DND-41 (cell line): ENCODE data around the gene COL6A2.
"Not testable (repeated sequence)": the region's sequence is repeated elsewhere in the genome, so short reads cannot be mapped to it uniquely, and the experiment has no call there.

Experiments
- ATAC-seq: fragments of 200-7000 bp; cut with Tn5 transposase; 3 replicates; pipeline ENCODE4 v1.9.1; 2021; ENCODE audit warnings: low read depth; ENCODE audit not compliant: insufficient read depth
- DNase-seq: peaks from one replicate; pipeline ENCODE4 v3.0.0-alpha.2; 2020
- H2AFZ ChIP-seq: 2 replicates; pipeline ENCODE4 v1.6.0; 2012; ENCODE audit warnings: low read depth, low read length
- H3K27ac ChIP-seq: 2 replicates; pipeline ENCODE4 v1.5.1; 2012; ENCODE audit warnings: low read length, inconsistent platforms
- H3K27me3 ChIP-seq: fragments of 200-600 bp; sonication (generic); 2 replicates; pipeline ENCODE4 v1.6.0; 2012; ENCODE audit warnings: low read length, mild to moderate bottlenecking, inconsistent platforms; ENCODE audit not compliant: insufficient read depth, poor library complexity
- H3K36me3 ChIP-seq: 2 replicates; pipeline ENCODE4 v1.5.1; 2012; ENCODE audit warnings: low read length, inconsistent platforms; ENCODE audit not compliant: insufficient read depth
- H3K4me1 ChIP-seq: 2 replicates; pipeline ENCODE4 v1.5.1; 2012; ENCODE audit warnings: mild to moderate bottlenecking, low read length; ENCODE audit not compliant: insufficient read depth
- H3K4me2 ChIP-seq: 2 replicates; pipeline ENCODE4 v1.6.0; 2012; ENCODE audit warnings: mild to moderate bottlenecking, moderate library complexity, low read length, inconsistent platforms; ENCODE audit not compliant: insufficient read depth
- H3K4me3 ChIP-seq, 2 experiments: fragments of 200-600 bp in 1 of 2; shearing (Covaris generic) in 1 of 2; 2 replicates each; pipeline ENCODE4 v1.5.1; 2012 to 2016; ENCODE audit warnings: inconsistent platforms in 2 of 2, low read length in 2 of 2, mild to moderate bottlenecking in 2 of 2, low read depth in 1 of 2, moderate library complexity in 1 of 2
- H3K79me2 ChIP-seq: 2 replicates; pipeline ENCODE4 v1.6.0; 2012; ENCODE audit warnings: low read length, inconsistent platforms; ENCODE audit not compliant: insufficient read depth
- H3K9ac ChIP-seq: 2 replicates; pipeline ENCODE4 v1.6.0; 2012; ENCODE audit warnings: low read depth, mild to moderate bottlenecking, inconsistent platforms, low read length, moderate library complexity
- H3K9me3 ChIP-seq: 2 replicates; pipeline ENCODE4 v1.5.1; 2012; ENCODE audit warnings: low read length, moderate library complexity, mild to moderate bottlenecking, inconsistent platforms; ENCODE audit not compliant: insufficient read depth, severe bottlenecking
- H4K20me1 ChIP-seq: 2 replicates; pipeline ENCODE4 v1.6.0; 2012; ENCODE audit warnings: low read length; ENCODE audit not compliant: insufficient read depth
- EZH2 ChIP-seq: IDR thresholded peaks from 3 replicates; pipeline ENCODE4 v1.6.1; 2012; ENCODE audit warnings: borderline replicate concordance, low read depth, mild to moderate bottlenecking, moderate library complexity, low read length, inconsistent platforms; ENCODE audit not compliant: severe bottlenecking
- TF ChIP-seq, protein P1 (sequence below): IDR thresholded peaks from 2 replicates; pipeline ENCODE4 v1.5.1; 2012; ENCODE audit warnings: borderline replicate concordance, low read length, moderate library complexity, mild to moderate bottlenecking; ENCODE audit not compliant: poor library complexity, severe bottlenecking; ENCODE audit errors: extremely low read depth

COL6A2 gene

DNA sequence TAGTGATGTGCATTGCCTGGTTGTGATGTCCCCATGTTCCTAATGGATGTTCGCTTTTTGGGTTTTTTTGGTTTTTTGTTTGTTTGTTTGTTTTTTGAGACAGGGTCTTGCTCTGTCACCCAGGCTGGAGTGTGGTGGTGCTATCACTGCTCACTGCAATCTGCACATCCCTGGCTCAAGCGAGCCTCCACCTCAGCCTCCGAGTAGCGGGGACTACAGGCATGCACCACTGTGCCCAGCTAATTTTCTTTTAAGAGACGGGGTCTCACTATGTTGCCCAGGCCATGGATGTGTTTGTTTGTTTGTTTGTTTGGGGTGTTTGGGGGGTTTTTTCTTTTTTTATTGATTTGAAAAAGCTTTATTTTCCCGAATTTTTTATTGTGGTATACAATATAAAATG lies 2.1 kb downstream of the COL6A2 start:
- no peaks in the 10 kb centered on the region for H3K36me3 ChIP-seq
- ATAC-seq (no peak), DNase-seq (no peak)
- H3K4me2 ChIP-seq, result no peak overlapping the region
- no peaks in the 10 kb centered on the region for H3K79me2 ChIP-seq
- H3K9ac ChIP-seq, result no peak overlapping the region
- H3K4me1 ChIP-seq, result no peaks in the 10 kb centered on the region
- no peak overlapping the region for H3K4me3 ChIP-seq
- no peaks in the 10 kb centered on the region for H3K27me3 ChIP-seq
- H3K9me3 ChIP-seq, result peaks cover 3% of the 10 kb centered on the region
- no peaks in the 10 kb centered on the region for H4K20me1 ChIP-seq
- no peak overlapping the region for H2AFZ ChIP-seq
- TF ChIP-seq, protein P1, sequence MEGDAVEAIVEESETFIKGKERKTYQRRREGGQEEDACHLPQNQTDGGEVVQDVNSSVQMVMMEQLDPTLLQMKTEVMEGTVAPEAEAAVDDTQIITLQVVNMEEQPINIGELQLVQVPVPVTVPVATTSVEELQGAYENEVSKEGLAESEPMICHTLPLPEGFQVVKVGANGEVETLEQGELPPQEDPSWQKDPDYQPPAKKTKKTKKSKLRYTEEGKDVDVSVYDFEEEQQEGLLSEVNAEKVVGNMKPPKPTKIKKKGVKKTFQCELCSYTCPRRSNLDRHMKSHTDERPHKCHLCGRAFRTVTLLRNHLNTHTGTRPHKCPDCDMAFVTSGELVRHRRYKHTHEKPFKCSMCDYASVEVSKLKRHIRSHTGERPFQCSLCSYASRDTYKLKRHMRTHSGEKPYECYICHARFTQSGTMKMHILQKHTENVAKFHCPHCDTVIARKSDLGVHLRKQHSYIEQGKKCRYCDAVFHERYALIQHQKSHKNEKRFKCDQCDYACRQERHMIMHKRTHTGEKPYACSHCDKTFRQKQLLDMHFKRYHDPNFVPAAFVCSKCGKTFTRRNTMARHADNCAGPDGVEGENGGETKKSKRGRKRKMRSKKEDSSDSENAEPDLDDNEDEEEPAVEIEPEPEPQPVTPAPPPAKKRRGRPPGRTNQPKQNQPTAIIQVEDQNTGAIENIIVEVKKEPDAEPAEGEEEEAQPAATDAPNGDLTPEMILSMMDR, result no peak
- no peak for TF ChIP-seq EZH2
- no peak overlapping the region for H3K27ac ChIP-seq

DNA sequence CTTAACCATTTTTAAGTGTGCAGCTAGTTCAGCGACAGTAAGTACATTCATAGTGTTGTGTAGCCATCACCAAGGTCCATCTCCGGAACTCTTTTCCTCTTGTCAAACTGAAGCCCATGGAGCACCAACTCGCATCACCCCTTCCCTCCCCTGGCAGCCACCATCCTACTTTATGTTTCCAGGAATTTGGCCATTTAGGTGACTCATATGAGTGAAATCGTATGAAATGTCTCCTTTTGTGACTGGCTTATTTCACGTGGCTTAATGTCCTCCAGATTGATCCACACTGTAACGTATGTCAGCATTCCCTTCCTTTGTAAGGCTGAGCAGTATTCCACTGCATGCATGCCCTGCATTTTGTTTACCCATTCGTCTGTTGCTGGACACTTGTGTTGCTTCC lies 2.5 kb downstream of the COL6A2 start:
- H4K20me1 ChIP-seq, result no peaks in the 10 kb centered on the region
- no peaks in the 10 kb centered on the region for H3K4me1 ChIP-seq
- H2AFZ ChIP-seq, result no peak overlapping the region
- DNase-seq (no peak), ATAC-seq (no peak)
- H3K9me3 ChIP-seq, result peaks cover 3% of the 10 kb centered on the region
- H3K36me3 ChIP-seq, result no peaks in the 10 kb centered on the region
- TF ChIP-seq, protein P1, result no peak
- TF ChIP-seq EZH2, result no peak
- H3K79me2 ChIP-seq, result no peaks in the 10 kb centered on the region
- no peak overlapping the region for H3K4me3 ChIP-seq
- H3K9ac ChIP-seq, result no peak overlapping the region
- no peak overlapping the region for H3K4me2 ChIP-seq
- H3K27ac ChIP-seq, result no peak overlapping the region
- H3K27me3 ChIP-seq, result no peaks in the 10 kb centered on the region

DNA sequence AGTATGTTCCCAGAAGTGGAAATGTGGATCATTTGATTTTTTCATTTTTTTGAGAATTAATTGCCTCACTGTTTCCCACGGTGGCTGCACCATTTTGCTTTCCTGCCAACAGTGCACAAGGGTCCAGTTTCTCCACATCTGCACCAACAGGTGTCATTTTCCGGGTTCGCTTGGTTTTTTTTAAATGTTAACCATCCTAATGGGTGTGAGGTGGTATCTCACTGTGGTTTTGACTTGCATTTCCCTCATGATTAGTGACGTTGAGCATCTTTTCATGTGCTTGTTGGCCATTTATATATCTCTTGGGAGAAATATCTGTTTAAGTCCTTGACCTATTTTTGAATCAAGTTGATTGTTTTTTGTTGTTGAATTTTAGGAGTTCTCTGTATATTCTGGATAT lies 3.0 kb downstream of the COL6A2 start:
- Histone ChIP-seq H3K27me3 (no peaks in the 10 kb centered on the region), H3K36me3 (no peaks in the 10 kb centered on the region), H3K9me3 (peaks cover 3% of the 10 kb centered on the region), H3K27ac (no peak overlapping the region), H4K20me1 (no peaks in the 10 kb centered on the region), H3K9ac (no peak overlapping the region), H3K79me2 (no peaks in the 10 kb centered on the region), H3K4me2 (no peak overlapping the region), H3K4me3 (no peak overlapping the region), H3K4me1 (no peaks in the 10 kb centered on the region), H2AFZ (no peak overlapping the region)
- TF ChIP-seq EZH2, result no peak
- TF ChIP-seq, protein P1, result no peak
- DNase-seq, result no peak
- ATAC-seq, result no peak

DNA sequence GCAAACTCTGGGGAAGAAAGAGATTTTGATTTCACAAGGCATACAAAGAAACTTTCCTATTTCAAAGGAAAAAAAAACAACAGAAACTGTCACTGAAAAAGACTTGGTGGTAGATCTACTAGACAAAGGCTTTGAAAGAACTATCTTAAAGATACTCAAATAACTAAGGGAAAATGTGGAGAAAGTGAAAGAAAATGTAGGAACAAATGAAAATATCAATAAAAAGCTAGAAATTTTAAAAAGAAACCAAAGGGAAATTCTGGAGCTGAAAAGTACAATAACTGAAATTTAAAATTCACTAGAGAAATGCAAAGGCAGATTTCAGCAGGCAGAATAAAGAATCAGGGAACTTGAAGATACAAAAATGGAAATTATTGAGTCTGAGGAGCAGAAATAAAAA lies 6.2 kb downstream of the COL6A2 start:
- no peak overlapping the region for H3K4me2 ChIP-seq
- H3K9me3 ChIP-seq, result peaks cover 9% of the 10 kb centered on the region
- H3K79me2 ChIP-seq, result no peaks in the 10 kb centered on the region
- DNase-seq (no peak), ATAC-seq (no peak)
- no peaks in the 10 kb centered on the region for H3K36me3 ChIP-seq
- H2AFZ ChIP-seq, result no peak overlapping the region
- H3K9ac ChIP-seq, result no peak overlapping the region
- H3K27ac ChIP-seq, result no peak overlapping the region
- no peak overlapping the region for H3K4me3 ChIP-seq
- H4K20me1 ChIP-seq, result no peaks in the 10 kb centered on the region
- no peak for TF ChIP-seq EZH2
- TF ChIP-seq, protein P1, result no peak
- no peaks in the 10 kb centered on the region for H3K4me1 ChIP-seq
- no peaks in the 10 kb centered on the region for H3K27me3 ChIP-seq

DNA sequence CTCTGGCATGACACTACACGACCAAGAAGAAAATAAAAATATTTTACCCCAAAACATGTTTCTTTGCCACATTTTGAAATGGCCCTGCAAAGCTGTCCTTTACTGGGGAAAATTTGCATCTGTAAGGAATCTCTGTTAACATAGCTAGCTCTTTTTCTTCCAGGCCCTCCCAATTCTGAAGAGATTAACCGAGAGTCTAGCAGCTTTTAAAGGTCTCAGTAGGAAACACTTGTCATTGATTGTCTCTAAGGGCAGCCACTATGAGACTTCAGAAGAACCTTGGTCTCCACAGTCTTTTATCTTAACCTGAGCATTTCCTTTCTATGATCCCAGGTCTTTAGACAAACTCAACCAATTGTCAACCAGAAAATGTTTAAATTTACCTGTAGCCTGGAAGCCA lies 9.5 kb downstream of the COL6A2 start:
- not testable (repeated sequence) for ATAC-seq, H3K79me2 ChIP-seq, H3K9me3 ChIP-seq

More for the DNA sequence above, 9.5 kb downstream of the COL6A2 start:
- H4K20me1 ChIP-seq, DNase-seq, H3K9ac ChIP-seq, H3K27me3 ChIP-seq, H3K4me1 ChIP-seq, H3K36me3 ChIP-seq, H2AFZ ChIP-seq, H3K4me3 ChIP-seq, H3K27ac ChIP-seq, H3K4me2 ChIP-seq: not testable (repeated sequence)
